LNCAP (cell line): Measurements from ENCODE around the gene SNCB.

Source experiments
- CTCF ChIP-seq: fragments of 450-650 bp; IDR thresholded peaks from 2 replicates; pipeline ENCODE4 v1.5.1; 2017; ENCODE audit warnings: mild to moderate bottlenecking

Gene SNCB

GRCh38 chr5:176644878-176645670 lies 14.7 kb upstream of the SNCB start:
- no peak for TF ChIP-seq CTCF

GRCh38 chr5:176644294-176644693 lies 14.0 kb upstream of the SNCB start:
- TF ChIP-seq CTCF = no peak

GRCh38 chr5:176643491-176644219 lies 13.3 kb upstream of the SNCB start:
- TF ChIP-seq CTCF = no peak

DNA sequence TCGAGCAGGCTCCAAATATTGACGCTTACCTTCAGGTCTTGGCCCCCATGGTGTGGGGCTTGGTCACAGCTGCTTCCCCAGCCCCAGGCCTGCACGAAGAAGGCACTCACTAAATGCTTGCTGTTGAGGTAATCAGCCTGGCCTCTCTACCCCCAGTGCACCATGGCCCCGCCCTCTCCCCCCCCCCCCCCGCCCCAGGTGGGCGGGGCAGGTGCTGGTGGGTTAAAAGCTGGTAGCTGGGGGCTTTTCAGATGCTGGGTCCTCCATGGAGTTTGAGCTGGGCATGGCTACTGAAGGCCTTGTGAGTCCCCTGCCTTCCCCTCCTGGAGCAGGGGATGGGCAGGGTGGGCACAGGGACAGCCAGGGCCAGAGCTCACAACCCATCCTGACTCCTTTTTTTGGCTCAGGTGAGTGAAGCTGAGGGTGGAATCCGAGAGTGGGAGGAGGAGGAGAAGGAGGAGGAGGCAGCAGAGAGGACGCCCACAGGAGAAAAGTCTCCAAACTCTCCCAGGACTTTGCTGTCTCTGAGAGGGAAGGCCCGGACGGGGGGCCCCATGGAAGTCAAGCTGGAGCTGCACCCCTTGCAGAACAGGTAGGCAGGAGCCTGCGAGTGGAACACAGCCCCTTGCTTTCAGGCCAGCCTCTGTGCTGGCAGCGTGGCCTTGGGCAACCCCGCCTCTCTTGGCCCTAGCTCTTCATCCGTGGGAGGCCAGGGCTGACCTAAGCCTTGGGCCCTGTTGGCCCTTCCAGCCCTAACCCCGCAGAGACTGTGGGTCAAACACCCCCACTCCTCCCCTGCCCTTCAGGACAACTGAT lies 12.5 kb upstream of the SNCB start:
- no peak for TF ChIP-seq CTCF

- TF ChIP-seq CTCF = no peak
These were observed 10.3 kb upstream of the SNCB start for GRCh38 chr5:176640616-176641015.

DNA sequence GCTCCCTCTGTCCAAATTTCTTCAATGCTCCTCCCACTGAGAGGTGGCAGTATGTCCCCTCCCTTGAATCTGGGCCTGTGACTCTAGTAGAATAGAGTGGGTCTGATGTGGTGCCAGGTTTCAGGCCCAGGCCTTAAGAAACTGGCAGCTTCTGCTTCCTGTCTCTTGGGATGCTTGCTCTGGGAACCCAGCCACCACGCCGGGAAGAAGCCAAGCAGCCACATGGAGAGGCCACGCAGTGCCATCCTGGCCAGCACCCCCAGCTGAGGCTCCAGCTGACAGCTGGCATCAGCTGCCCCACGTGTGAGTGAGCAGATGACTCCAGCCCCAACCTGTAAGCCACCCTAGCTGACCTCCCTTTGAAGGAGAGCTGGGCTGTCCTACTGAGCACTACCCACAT lies 9.6 kb upstream of the SNCB start:
- TF ChIP-seq CTCF = no peak

- TF ChIP-seq CTCF = no peak
These were observed 8.9 kb upstream of the SNCB start for GRCh38 chr5:176639208-176639607.
